H1 (cell line): Measurements from ENCODE around the gene AHDC1. TPM values are rescaled to one million over a fixed set of nuclear protein-coding genes. Genes with fewer than 3 reads are reported as not detected.

Experiments used
- CTCF ChIA-PET: fragments of 300-600 bp; sonication (Branson Sonifier 250); formaldehyde crosslinking; loops from one replicate; lab custom pipeline; 2021; ENCODE audit not compliant: partially characterized antibody; lab: Charles Lee
- POLR2A ChIA-PET: fragments of 300-600 bp; sonication (Branson Sonifier 250); formaldehyde crosslinking; loops from one replicate; lab custom pipeline; 2021; ENCODE audit warnings: inconsistent platforms; ENCODE audit not compliant: partially characterized antibody; lab: Charles Lee
- DNase-seq, 2 experiments: peaks; one replicate each; pipeline versions ENCODE4 v3.0.0 to v3.0.0-alpha.2; 2010 to 2022; ENCODE audit warnings: low spot score in 2 of 2, low read depth in 1 of 2, mixed read lengths in 1 of 2
- FAIRE-seq: peaks from 2 replicates; lab custom pipeline; 2011; peaks lifted over from hg19 to GRCh38; lab: Jason Lieb, UNC
- H2AFZ ChIP-seq: 2 replicates; pipeline ENCODE4 v1.8.1; 2012; ENCODE audit warnings: low read length, inconsistent platforms
- H2AK5ac ChIP-seq: 2 replicates; pipeline ENCODE4 v1.6.1; 2013; ENCODE audit warnings: low read depth, low read length
- H2BK120ac ChIP-seq: replicated peaks from 2 replicates; pipeline ENCODE3; 2013; ENCODE audit warnings: low read depth, low read length, inconsistent platforms
- H2BK12ac ChIP-seq: 2 replicates; pipeline ENCODE4 v1.6.1; 2013; ENCODE audit warnings: low read depth, low read length
- H2BK15ac ChIP-seq: 2 replicates; pipeline ENCODE4 v1.6.1; 2013; ENCODE audit warnings: low read length
- H2BK20ac ChIP-seq: 2 replicates; pipeline ENCODE4 v1.6.1; 2013; ENCODE audit warnings: low read length
- H2BK5ac ChIP-seq: 2 replicates; pipeline ENCODE4 v1.6.1; 2013; ENCODE audit warnings: low read depth, low read length
- H3K14ac ChIP-seq: 2 replicates; pipeline ENCODE4 v1.6.1; 2013; ENCODE audit warnings: inconsistent platforms; ENCODE audit not compliant: insufficient read length
- H3K18ac ChIP-seq: 2 replicates; pipeline ENCODE4 v1.6.1; 2013; ENCODE audit warnings: low read length; ENCODE audit errors: extremely low read depth
- H3K23ac ChIP-seq: 2 replicates; pipeline ENCODE4 v1.6.1; 2013; ENCODE audit warnings: inconsistent platforms; ENCODE audit not compliant: insufficient read length
- H3K23me2 ChIP-seq: 2 replicates; pipeline ENCODE4 v1.6.1; 2013; ENCODE audit warnings: low read depth, low read length
- H3K27ac ChIP-seq: 2 replicates; pipeline ENCODE4 v1.6.1; 2011; ENCODE audit warnings: low read depth, low read length, inconsistent platforms
- H3K27me3 ChIP-seq, 4 experiments: replicated peaks in 1 of 4; 1 replicate in 1 of 4; 2 replicates in 3 of 4; pipeline versions ENCODE4 v1.6.1 to v1.8.1; 2011 to 2013; ENCODE audit warnings: low read length in 3 of 4, mild to moderate bottlenecking in 3 of 4, inconsistent platforms in 2 of 4, mixed read lengths in 2 of 4, moderate library complexity in 1 of 4; ENCODE audit not compliant: control insufficient read depth in 3 of 4, insufficient read depth in 3 of 4; ENCODE audit errors: extremely low read depth in 1 of 4
- H3K36me3 ChIP-seq, 4 experiments: 2 replicates each; pipeline versions ENCODE4 v1.6.1 to v1.8.1; 2011 to 2013; ENCODE audit warnings: mild to moderate bottlenecking in 4 of 4, low read length in 3 of 4, moderate library complexity in 2 of 4, control low read depth in 1 of 4, inconsistent platforms in 1 of 4; ENCODE audit not compliant: insufficient read depth in 4 of 4, control insufficient read depth in 2 of 4
- H3K4ac ChIP-seq: replicated peaks from 2 replicates; pipeline ENCODE3; 2013; ENCODE audit warnings: low read length, low read depth, mixed read lengths, inconsistent platforms; ENCODE audit not compliant: insufficient read length
- H3K4me1 ChIP-seq, 4 experiments: replicated peaks in 1 of 4; 1 replicate in 1 of 4; 2 replicates in 3 of 4; pipeline versions ENCODE4 v1.6.1 to v1.8.1; 2011 to 2013; ENCODE audit warnings: low read length in 3 of 4, inconsistent platforms in 2 of 4, mixed read lengths in 1 of 4; ENCODE audit not compliant: insufficient read depth in 4 of 4, control insufficient read depth in 3 of 4
- H3K4me2 ChIP-seq, 2 experiments: 2 replicates each; pipeline versions ENCODE4 v1.6.1 to v1.8.1; 2011 to 2013; ENCODE audit warnings: low read depth in 2 of 2, low read length in 2 of 2, control low read depth in 1 of 2, inconsistent platforms in 1 of 2, mild to moderate bottlenecking in 1 of 2; ENCODE audit not compliant: insufficient read depth in 1 of 2
- H3K4me3 ChIP-seq, 4 experiments: fragments of 200-600, 300-600 bp in 1 of 4; sonication (generic), shearing (Covaris generic), sonication (Bioruptor Twin) in 1 of 4; 2 replicates each; pipeline versions ENCODE4 v1.5.1 to v1.8.1; 2011 to 2016; ENCODE audit warnings: low read length in 4 of 4, low read depth in 3 of 4, control low read depth in 2 of 4, inconsistent platforms in 2 of 4, mild to moderate bottlenecking in 2 of 4, mixed read lengths in 1 of 4, moderate library complexity in 1 of 4; ENCODE audit not compliant: insufficient read depth in 2 of 4; ENCODE audit errors: extremely low read depth in 1 of 4
- H3K56ac ChIP-seq: replicated peaks from 2 replicates; pipeline ENCODE3; 2013; ENCODE audit warnings: low read depth, mild to moderate bottlenecking, mixed read lengths, low read length, inconsistent platforms; ENCODE audit not compliant: insufficient read length
- H3K79me1 ChIP-seq: 2 replicates; pipeline ENCODE4 v1.6.1; 2013; ENCODE audit warnings: low read depth, low read length, control low read depth
- H3K79me2 ChIP-seq, 2 experiments: 2 replicates each; pipeline versions ENCODE4 v1.6.1 to v1.8.1; 2012 to 2013; ENCODE audit warnings: low read length in 2 of 2, mild to moderate bottlenecking in 2 of 2, inconsistent platforms in 1 of 2; ENCODE audit not compliant: insufficient read depth in 2 of 2, control insufficient read depth in 1 of 2
- H3K9ac ChIP-seq, 4 experiments: replicated peaks in 1 of 4; 1 replicate in 1 of 4; 2 replicates in 3 of 4; pipeline versions ENCODE4 v1.6.1 to v1.8.1; 2011 to 2013; ENCODE audit warnings: low read depth in 3 of 4, low read length in 3 of 4, control low read depth in 2 of 4, mild to moderate bottlenecking in 2 of 4, moderate library complexity in 2 of 4, inconsistent platforms in 1 of 4; ENCODE audit errors: extremely low read depth in 1 of 4
- H3K9me3 ChIP-seq, 2 experiments: 2 replicates each; pipeline versions ENCODE4 v1.6.1 to v1.8.1; 2012 to 2013; ENCODE audit warnings: mild to moderate bottlenecking in 2 of 2, moderate library complexity in 2 of 2, control low read depth in 1 of 2, inconsistent platforms in 1 of 2, low read depth in 1 of 2, low read length in 1 of 2, mixed read lengths in 1 of 2; ENCODE audit not compliant: insufficient read depth in 2 of 2
- H4K20me1 ChIP-seq, 2 experiments: replicated peaks in 1 of 2; 2 replicates each; pipeline versions ENCODE3 to v1.8.1; 2011 to 2013; ENCODE audit warnings: inconsistent platforms in 2 of 2, low read length in 2 of 2, mild to moderate bottlenecking in 1 of 2; ENCODE audit not compliant: insufficient read depth in 2 of 2, control insufficient read depth in 1 of 2
- H4K5ac ChIP-seq: 2 replicates; pipeline ENCODE4 v1.6.1; 2013; ENCODE audit warnings: low read length, low read depth, mixed read lengths, inconsistent platforms; ENCODE audit not compliant: insufficient read length
- H4K8ac ChIP-seq: 2 replicates; pipeline ENCODE4 v1.8.0; 2013; ENCODE audit warnings: mild to moderate bottlenecking, moderate library complexity, low read length, inconsistent platforms; ENCODE audit not compliant: insufficient read depth; ENCODE audit errors: extremely low read depth
- H4K91ac ChIP-seq: replicated peaks from 2 replicates; pipeline ENCODE3; 2013; ENCODE audit warnings: low read length, mixed read lengths, inconsistent platforms; ENCODE audit not compliant: insufficient read length
- CBX5 ChIP-seq: fragments of 300-800, 300-1000 bp; sonication (generic); IDR thresholded peaks from 2 replicates; pipeline ENCODE4 v1.7.1; 2016; ENCODE audit warnings: antibody characterized with exemption, low read length, low read depth
- CTCF ChIP-seq, 3 experiments: IDR thresholded peaks; 1 replicate in 2 of 3; 2 replicates in 1 of 3; pipeline versions ENCODE4 v1.5.1 to v1.6.1; 2011; ENCODE audit warnings: low read length in 3 of 3, mild to moderate bottlenecking in 3 of 3, inconsistent platforms in 2 of 3, low read depth in 1 of 3, moderate library complexity in 1 of 3; ENCODE audit not compliant: insufficient read depth in 1 of 3; ENCODE audit errors: control extremely low read depth in 1 of 3
- E2F6 ChIP-seq: IDR thresholded peaks from 2 replicates; pipeline ENCODE4 v1.6.1; 2012; ENCODE audit warnings: inconsistent platforms
- EGR1 ChIP-seq: IDR thresholded peaks from 2 replicates; pipeline ENCODE4 v1.6.1; 2011; ENCODE audit warnings: low read depth, low read length, borderline replicate concordance
- POLR2AphosphoS5 ChIP-seq: IDR thresholded peaks from 2 replicates; pipeline ENCODE4 v1.6.1; 2011; ENCODE audit warnings: low read depth, low read length
- RAD21 ChIP-seq, 2 experiments: IDR thresholded peaks in 1 of 2; conservative IDR thresholded peaks in 1 of 2; 2 replicates each; pipeline ENCODE4 v1.6.1; 2011; ENCODE audit warnings: low read depth in 2 of 2, low read length in 2 of 2, improper control_type of control experiment in 1 of 2, inconsistent platforms in 1 of 2, mild to moderate bottlenecking in 1 of 2, moderate library complexity in 1 of 2
- RXRA ChIP-seq: IDR thresholded peaks from 2 replicates; pipeline ENCODE4 v1.6.1; 2011; ENCODE audit warnings: low read depth, mild to moderate bottlenecking, low read length, moderate library complexity; ENCODE audit not compliant: insufficient read depth
- SIX5 ChIP-seq: IDR thresholded peaks from 2 replicates; pipeline ENCODE4 v1.6.1; 2011; ENCODE audit warnings: mild to moderate bottlenecking, low read depth, low read length
- SP2 ChIP-seq: IDR thresholded peaks from 2 replicates; pipeline ENCODE4 v1.6.1; 2012; ENCODE audit warnings: mild to moderate bottlenecking, low read length, inconsistent platforms
- TAF7 ChIP-seq: optimal IDR thresholded peaks from 2 replicates; pipeline ENCODE3; 2011; ENCODE audit warnings: low read depth, mild to moderate bottlenecking, inconsistent platforms, low read length, moderate library complexity, borderline replicate concordance
- polyA plus RNA-seq, 7 experiments: library from polyadenylated mRNA; depleted of rRNA in 3 of 7; stranded (reverse) in 5 of 7; unstranded in 2 of 7; fragments of >200 nt in 5 of 7; fragments of 200-250 nt in 2 of 7; gene quantifications; 1 replicate in 5 of 7; 2 replicates in 1 of 7; 4 replicates in 1 of 7; pipeline versions ENCODE4 v1.2.1 to v1.2.3, GENCODE V29; 2011 to 2013; ENCODE audit warnings: missing spikeins in 2 of 7, mixed read lengths in 2 of 7
- total RNA-seq: library from RNA; stranded (reverse); fragmentation: NEBNext Ultra II Directional; extraction: Animal tissue kit (Norgen Biotek cat#: 25700); gene quantifications from 2 replicates; pipeline ENCODE4 v1.2.1, GENCODE V29; 2021

AHDC1 gene
- total and polyA plus RNA-seq, 2 of the 8 experiments (the other 6 are each of a cell fraction or from before 2014, with no cell fraction given), result 4.4 to 35.1 TPM

- FAIRE-seq (no peak), DNase-seq (no peak)
- Histone ChIP-seq H3K9me3 (no peaks in the 10 kb centered on the region), H3K4me1 (peaks cover 26 to 53% (median 42%) of the 10 kb centered on the region in 4 experiments), H2BK120ac (no peak overlapping the region), H2BK15ac (no peak overlapping the region), H3K4ac (no peak overlapping the region), H3K23me2 (peaks cover 11% of the 10 kb centered on the region), H3K56ac (no peak overlapping the region), H4K20me1 (peaks cover 18 to 45% of the 10 kb centered on the region in 2 experiments), H3K18ac (no peak overlapping the region), H4K5ac (no peak overlapping the region), H3K79me1 (peaks cover 20% of the 10 kb centered on the region), H3K4me2 (0 out of 4 replicates have a peak overlapping the region, but pooled peaks have one; percentile 74 to 95), H2BK20ac (no peak overlapping the region), H3K9ac (no peak overlapping the region), H2AFZ (no peak overlapping the region), H3K27me3 (no peaks in the 10 kb centered on the region), H3K36me3 (no peaks in the 10 kb centered on the region), H3K4me3 (peak overlapping the region in 3 of 4 experiments; percentile 62 to 82 (median 62); a peak in 4 of 8 replicates), H2BK12ac (peak overlapping the region; percentile 2; the same call in 1 of the 2 replicates), H3K79me2 (peaks cover 5 to 62% of the 10 kb centered on the region in 2 experiments; a peak in 3 of 4 replicates), H2BK5ac (no peak overlapping the region), H4K8ac (no peak overlapping the region), H3K23ac (no peak overlapping the region), H4K91ac (no peak overlapping the region), H3K27ac (no peak overlapping the region), H3K14ac (no peak overlapping the region), H2AK5ac (no peak overlapping the region)
- ChIA-PET CTCF (interaction anchor here (0.8 to 37.8 kb wide), 24 partner anchors 9 to 301 kb away, joined by 3 to 1807 read pairs (median 5); partner anchors contain the start of gene IFI6), POLR2A (interaction anchor here (1.0 to 13.5 kb wide), 9 partner anchors 10 to 219 kb away, joined by 3 to 355 read pairs (median 7); partner anchors contain the start of genes CD164L2 and IFI6)
- TF ChIP-seq SP2, result no peak
- no peak for TF ChIP-seq RXRA
- TF ChIP-seq CBX5, result no peak
- no peak for TF ChIP-seq E2F6
- TF ChIP-seq TAF7, result no peak
- TF ChIP-seq POLR2AphosphoS5, result no peak
- TF ChIP-seq RAD21 (IDR thresholded peaks at IDR 0.05 in 1 of 2, conservative IDR thresholded peaks at IDR 0.05 in 1 of 2; ENCODE audit: low read depth in 2 of 2, low read length in 2 of 2), result no peak
- TF ChIP-seq EGR1, result no peak
- no peak for TF ChIP-seq CTCF (IDR thresholded peaks at IDR 0.05; ENCODE audit: control extremely low read depth in 1 of 3, insufficient read depth in 1 of 3, low read depth in 1 of 3, low read length in 3 of 3)
- TF ChIP-seq SIX5, result no peak
These were observed 2.6 kb downstream of the AHDC1 start for GRCh38 chr1:27601321-27601770.
